HuH-7.5 (cell line): ENCODE data around the gene PAGE1.
"Not testable (repeated sequence)": the region's sequence is repeated elsewhere in the genome, so short reads cannot be mapped to it uniquely, and the experiment has no call there.

Source experiments
- DNase-seq: peaks from one replicate; pipeline ENCODE4 v3.0.0; 2011; ENCODE audit warnings: low spot score

PAGE1 gene

GRCh38 chrX:49695276-49696180 lies at the start of gene PAGE1:
Gene PAGE1, minus strand, starts transcription at chrX:49695984. Its CDS starts 1,214 bp downstream, at chrX:49694770.
- DNase-seq: no peak

GRCh38 chrX:49741501-49741900 lies 45.7 kb upstream of the PAGE1 start:
- not testable (repeated sequence) for DNase-seq

- DNase-seq: no peak
These were observed 32.1 kb upstream of the PAGE1 start for GRCh38 chrX:49727847-49728246.

- no peak for DNase-seq
These were observed 31.2 kb upstream of the PAGE1 start for GRCh38 chrX:49726966-49727365.

- DNase-seq: no peak
These were observed 30.4 kb upstream of the PAGE1 start for GRCh38 chrX:49725923-49726904.

- DNase-seq: no peak
These were observed 29.6 kb upstream of the PAGE1 start for GRCh38 chrX:49725401-49725800.

- not testable (repeated sequence) for DNase-seq
These were observed 24.3 kb upstream of the PAGE1 start for GRCh38 chrX:49720106-49720505.

- no peak for DNase-seq
These were observed 16.8 kb upstream of the PAGE1 start for GRCh38 chrX:49712577-49712976.

- DNase-seq: no peak
These were observed 15.0 kb upstream of the PAGE1 start for GRCh38 chrX:49710744-49711319.

GRCh38 chrX:49704691-49705404 lies 9.1 kb upstream of the PAGE1 start:
- DNase-seq: no peak

GRCh38 chrX:49701933-49702332 lies 6.1 kb upstream of the PAGE1 start:
- no peak for DNase-seq

GRCh38 chrX:49701323-49701722 lies 5.5 kb upstream of the PAGE1 start:
- DNase-seq: no peak

GRCh38 chrX:49675075-49675719 lies 20.6 kb downstream of the PAGE1 start:
- no peak for DNase-seq

GRCh38 chrX:49673394-49673793 lies 22.4 kb downstream of the PAGE1 start:
- DNase-seq: no peak

GRCh38 chrX:49664824-49665223 lies 31.0 kb downstream of the PAGE1 start:
- no peak for DNase-seq

GRCh38 chrX:49661881-49662280 lies 33.9 kb downstream of the PAGE1 start:
- no peak for DNase-seq

GRCh38 chrX:49659771-49660170 lies 36.0 kb downstream of the PAGE1 start:
- DNase-seq: no peak

- no peak for DNase-seq
These were observed 39.3 kb downstream of the PAGE1 start for GRCh38 chrX:49656533-49656932.

- DNase-seq: no peak
These were observed 50.7 kb downstream of the PAGE1 start for GRCh38 chrX:49644991-49645637.
